ENCODE results near the gene SOCS1. TPM values are rescaled to one million over a fixed set of nuclear protein-coding genes. Genes with fewer than 3 reads are reported as not detected.
A peak's percentile ranks its signal among the peaks of the same experiment; 100 is the strongest.

Gene SOCS1
- total and polyA plus RNA-seq, 3 experiments from 2014 or later = 17.1 to 144 (median 128) TPM

DNA sequence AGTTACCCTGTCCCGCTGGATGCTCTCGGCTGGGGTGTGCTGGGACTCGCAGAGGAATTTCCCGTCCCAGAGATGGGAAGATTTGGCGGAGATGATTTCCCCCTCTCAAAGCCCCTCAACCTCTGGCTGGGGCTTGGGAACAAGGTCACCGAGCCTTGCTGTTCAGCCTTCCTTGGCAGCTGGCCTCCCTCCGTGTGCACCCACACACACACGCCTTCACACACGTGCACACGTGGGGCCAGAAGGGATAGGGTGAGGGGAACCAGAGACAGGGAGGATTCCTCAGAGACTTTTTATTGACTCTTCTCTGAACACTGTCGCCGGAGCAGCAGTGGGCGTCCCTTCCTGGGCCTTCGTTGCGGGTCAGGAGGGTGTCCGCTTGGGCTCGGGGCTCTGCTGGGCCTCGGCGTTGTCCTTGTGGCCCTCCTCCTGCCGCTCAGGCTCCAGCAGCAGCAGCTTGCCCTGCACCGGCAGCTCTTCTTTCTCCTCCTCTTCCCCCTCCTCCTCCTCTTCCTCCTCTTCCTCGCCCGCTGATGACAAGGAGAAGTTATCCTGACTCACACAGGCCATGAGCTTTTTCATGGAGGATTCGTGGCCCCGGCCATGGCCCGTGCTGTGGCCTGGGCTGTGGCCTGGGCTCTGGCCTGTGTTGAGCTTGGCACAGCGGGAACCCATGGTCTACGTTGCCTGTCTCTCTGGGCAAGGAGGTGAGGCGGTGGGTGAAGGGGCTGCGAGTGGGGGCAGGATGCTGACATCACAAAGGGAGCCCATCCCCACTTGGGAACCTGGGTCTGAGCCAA is 17.1 kb upstream of the SOCS1 start, which contains the start of gene PRM3:
TSS of gene PRM3 (minus strand) at position 709 of the 800 bp plus-strand sequence. CDS start at position 675, 34 bp downstream.
- H3K4me1 Mint-ChIP-seq = no peaks in the 10 kb centered on the region
- POLR2A ChIA-PET = no interaction called here
- Histone ChIP-seq H3K27ac (ENCODE audit: low read depth, low read length) (no peak within 1 kb of the TSS), H3K9me3 (ENCODE audit: low read length) (no peaks in the 10 kb centered on the region), H3K4me3 (ENCODE audit: low read length) (no peak within 1 kb of the TSS), H3K4me1 (ENCODE audit: insufficient read depth, low read length) (no peaks in the 10 kb centered on the region), H3K36me3 (ENCODE audit: insufficient read depth, low read length) (no peaks in the 10 kb centered on the region), H3K27me3 (ENCODE audit: insufficient read depth, low read length, poor library complexity, severe bottlenecking) (no peaks in the 10 kb centered on the region)
- DNase-seq = no peak
- H3K4me3 Mint-ChIP-seq = no peak within 1 kb of the TSS
- H3K9me3 Mint-ChIP-seq = no peaks in the 10 kb centered on the region
- peak within 1 kb of the TSS in 1 of 8 donors; percentile 29 for H3K27ac Mint-ChIP-seq
- H3K27me3 Mint-ChIP-seq = peaks cover 5 to 6% of the 10 kb centered on the region in 2 donors
- CTCF ChIA-PET = interaction anchor here (1.1 to 1.6 kb wide), 4 partner anchors 11 to 309 kb away, joined by 3 to 6 read pairs (median 4); partner anchors contain the start of gene SOCS1
- H3K36me3 Mint-ChIP-seq = no peaks in the 10 kb centered on the region

DNA sequence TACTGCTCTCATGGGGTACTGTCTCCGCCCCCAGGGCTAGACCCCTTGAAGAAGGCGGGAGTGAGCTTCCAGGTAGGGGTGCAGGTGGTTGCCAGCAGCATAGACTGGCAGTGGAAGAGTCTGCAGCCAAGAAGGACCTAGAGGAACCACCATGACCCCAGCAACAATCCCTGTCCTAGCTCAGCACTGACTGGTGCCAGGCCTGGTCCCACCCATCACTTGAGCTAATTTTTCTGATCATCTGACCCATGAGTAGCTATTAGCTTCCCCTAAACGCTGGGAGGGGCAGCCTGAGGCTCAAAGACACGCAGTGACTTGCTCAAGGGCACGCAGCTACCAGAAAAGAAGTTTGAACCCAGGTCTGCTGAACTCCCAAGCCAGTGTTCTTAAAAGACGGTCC is 16.5 kb upstream of the SOCS1 start:
- H3K4me1 ChIP-seq (ENCODE audit: insufficient read depth, low read length) = no peaks in the 10 kb centered on the region
- no peaks in the 10 kb centered on the region for H3K9me3 Mint-ChIP-seq
- H3K4me3 Mint-ChIP-seq = no peak overlapping the region
- ChIA-PET POLR2A (no interaction called here), CTCF (interaction anchor here (1.4 to 1.6 kb wide), 2 partner anchors 10 to 308 kb away, joined by 3 to 6 read pairs; no protein-coding TSS in a partner anchor)
- H3K27me3 ChIP-seq (ENCODE audit: insufficient read depth, low read length, poor library complexity, severe bottlenecking) = no peaks in the 10 kb centered on the region
- no peaks in the 10 kb centered on the region for H3K36me3 Mint-ChIP-seq
- no peak overlapping the region for H3K27ac Mint-ChIP-seq
- no peak for DNase-seq
- peaks cover 4 to 5% of the 10 kb centered on the region in 2 donors for H3K27me3 Mint-ChIP-seq
- no peaks in the 10 kb centered on the region for H3K9me3 ChIP-seq (ENCODE audit: low read length)
- H3K4me1 Mint-ChIP-seq = no peaks in the 10 kb centered on the region
- H3K4me3 ChIP-seq (ENCODE audit: low read length) = no peak overlapping the region
- H3K36me3 ChIP-seq (ENCODE audit: insufficient read depth, low read length) = no peaks in the 10 kb centered on the region
- no peak overlapping the region for H3K27ac ChIP-seq (ENCODE audit: low read depth, low read length)

DNA sequence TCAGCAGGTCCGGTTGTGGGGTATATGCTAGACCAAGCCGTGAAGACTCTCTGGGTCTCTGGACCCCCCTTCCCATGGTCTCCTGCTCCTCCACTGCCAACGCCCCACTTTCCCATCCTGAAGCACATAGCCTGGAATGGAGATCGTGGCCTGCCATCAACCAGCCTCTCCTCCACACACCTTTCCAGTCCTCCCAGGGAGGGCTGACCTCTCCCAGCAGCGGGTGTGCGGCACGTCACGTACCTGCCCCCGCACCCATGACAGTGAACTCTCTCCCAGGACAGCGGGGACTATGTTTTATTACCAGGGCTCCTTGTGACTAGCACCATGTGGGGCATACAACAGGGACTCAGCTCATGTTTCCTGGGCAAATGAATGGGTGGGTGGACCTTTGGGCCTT is 15.6 kb upstream of the SOCS1 start:
- no peaks in the 10 kb centered on the region for H3K27me3 ChIP-seq (ENCODE audit: insufficient read depth, low read length, poor library complexity, severe bottlenecking)
- H3K4me3 ChIP-seq (ENCODE audit: low read length) = no peak overlapping the region
- H3K9me3 Mint-ChIP-seq = no peaks in the 10 kb centered on the region
- no peak overlapping the region for H3K27ac Mint-ChIP-seq
- H3K9me3 ChIP-seq (ENCODE audit: low read length) = no peaks in the 10 kb centered on the region
- CTCF ChIA-PET = interaction anchor here (1.4 to 1.6 kb wide), 2 partner anchors 9 to 308 kb away, joined by 3 to 6 read pairs; no protein-coding TSS in a partner anchor
- H3K36me3 ChIP-seq (ENCODE audit: insufficient read depth, low read length) = no peaks in the 10 kb centered on the region
- H3K36me3 Mint-ChIP-seq = no peaks in the 10 kb centered on the region
- no peaks in the 10 kb centered on the region for H3K4me1 Mint-ChIP-seq
- H3K27me3 Mint-ChIP-seq = peaks cover 4 to 5% of the 10 kb centered on the region in 2 donors
- POLR2A ChIA-PET = no interaction called here
- DNase-seq = no peak
- H3K27ac ChIP-seq (ENCODE audit: low read depth, low read length) = no peak overlapping the region
- H3K4me1 ChIP-seq (ENCODE audit: insufficient read depth, low read length) = no peaks in the 10 kb centered on the region
- H3K4me3 Mint-ChIP-seq = no peak overlapping the region

DNA sequence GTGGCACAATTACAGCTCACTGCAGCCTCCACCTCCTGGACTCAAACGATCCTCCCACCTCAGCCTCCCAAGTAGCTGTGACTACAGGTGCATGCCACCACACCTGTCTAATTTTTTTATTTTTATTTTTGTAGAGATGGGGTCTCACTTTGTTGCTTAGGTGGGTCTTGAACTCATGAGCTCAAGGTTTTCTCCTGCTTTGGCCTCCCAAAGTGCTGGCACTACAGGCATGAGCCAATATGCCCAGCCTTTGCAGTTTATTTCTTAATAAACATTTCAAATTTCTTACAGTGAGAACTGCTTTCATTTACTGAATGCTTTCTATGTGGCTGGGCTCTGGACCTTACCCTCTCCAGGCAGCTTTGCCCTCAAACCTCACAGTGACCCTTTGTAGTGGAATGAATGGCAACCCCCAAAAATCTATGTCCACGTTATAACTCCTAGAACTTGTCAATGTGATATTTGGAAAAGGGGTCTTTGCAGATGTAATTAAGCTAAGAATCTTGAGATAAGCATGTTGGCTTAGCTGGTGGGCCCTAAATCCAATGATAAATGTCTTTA is 14.7 kb upstream of the SOCS1 start:
- no peaks in the 10 kb centered on the region for H3K4me1 ChIP-seq (ENCODE audit: insufficient read depth, low read length)
- H3K27ac Mint-ChIP-seq = no peak overlapping the region
- H3K36me3 Mint-ChIP-seq = no peaks in the 10 kb centered on the region
- peaks cover 5 to 6% of the 10 kb centered on the region in 2 donors for H3K27me3 Mint-ChIP-seq
- H3K4me1 Mint-ChIP-seq = no peaks in the 10 kb centered on the region
- no peak overlapping the region for H3K27ac ChIP-seq (ENCODE audit: low read depth, low read length)
- ChIA-PET POLR2A (no interaction called here), CTCF (interaction anchor here (1.6 kb wide), 1 partner anchor 126 kb away, joined by 3 read pairs; no protein-coding TSS in a partner anchor)
- no peaks in the 10 kb centered on the region for H3K9me3 Mint-ChIP-seq
- H3K36me3 ChIP-seq (ENCODE audit: insufficient read depth, low read length) = no peaks in the 10 kb centered on the region
- H3K9me3 ChIP-seq (ENCODE audit: low read length) = no peaks in the 10 kb centered on the region
- H3K4me3 Mint-ChIP-seq = no peak overlapping the region
- no peak overlapping the region for H3K4me3 ChIP-seq (ENCODE audit: low read length)
- no peaks in the 10 kb centered on the region for H3K27me3 ChIP-seq (ENCODE audit: insufficient read depth, low read length, poor library complexity, severe bottlenecking)
- DNase-seq = no peak

DNA sequence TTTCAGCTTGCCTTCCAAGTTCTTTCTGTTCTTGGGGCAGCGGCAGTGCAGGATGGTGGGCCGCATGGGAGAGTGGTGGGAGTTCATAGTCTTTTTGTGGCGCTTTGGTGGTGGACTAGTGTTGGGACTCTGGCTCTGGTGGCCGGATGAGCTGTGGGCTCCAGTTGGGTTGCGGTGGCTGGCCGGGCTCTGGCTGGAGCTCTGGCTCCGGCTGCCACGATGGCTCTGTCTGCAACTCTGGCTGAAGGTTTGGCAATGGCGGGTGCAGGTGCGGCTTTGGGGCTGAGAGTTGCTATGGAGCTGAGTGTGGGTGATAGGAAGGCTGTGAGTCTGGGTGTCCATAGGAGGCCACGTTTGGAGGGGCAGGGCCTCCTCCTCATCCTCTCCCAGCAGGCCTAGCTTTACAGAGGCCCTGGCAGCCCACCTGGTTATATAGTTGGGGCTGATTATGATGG is 12.9 kb upstream of the SOCS1 start, which contains the start of gene TNP2:
TSS of gene TNP2 (minus strand) at position 405 of the 455 bp plus-strand sequence. CDS start at position 342, 63 bp downstream.
- Histone ChIP-seq H3K36me3 (ENCODE audit: insufficient read depth, low read length) (no peaks in the 10 kb centered on the region), H3K27ac (ENCODE audit: low read depth, low read length) (no peak within 1 kb of the TSS), H3K4me3 (ENCODE audit: low read length) (no peak within 1 kb of the TSS), H3K27me3 (ENCODE audit: insufficient read depth, low read length, poor library complexity, severe bottlenecking) (no peaks in the 10 kb centered on the region), H3K9me3 (ENCODE audit: low read length) (no peaks in the 10 kb centered on the region), H3K4me1 (ENCODE audit: insufficient read depth, low read length) (peaks cover 10% of the 10 kb centered on the region)
- ChIA-PET POLR2A (no interaction called here), CTCF (interaction anchor here (1.1 to 7.1 kb wide), 2 partner anchors 11 to 13 kb away, joined by 3 to 44 read pairs; partner anchors contain the start of gene SOCS1)
- Mint-ChIP-seq H3K36me3 (no peaks in the 10 kb centered on the region), H3K9me3 (no peaks in the 10 kb centered on the region), H3K4me1 (peaks cover 4 to 8% (median 8%) of the 10 kb centered on the region in 3 donors), H3K27ac (no peak within 1 kb of the TSS), H3K4me3 (no peak within 1 kb of the TSS), H3K27me3 (peaks cover 0 to 6% of the 10 kb centered on the region in 2 donors)
- no peak for DNase-seq

DNA sequence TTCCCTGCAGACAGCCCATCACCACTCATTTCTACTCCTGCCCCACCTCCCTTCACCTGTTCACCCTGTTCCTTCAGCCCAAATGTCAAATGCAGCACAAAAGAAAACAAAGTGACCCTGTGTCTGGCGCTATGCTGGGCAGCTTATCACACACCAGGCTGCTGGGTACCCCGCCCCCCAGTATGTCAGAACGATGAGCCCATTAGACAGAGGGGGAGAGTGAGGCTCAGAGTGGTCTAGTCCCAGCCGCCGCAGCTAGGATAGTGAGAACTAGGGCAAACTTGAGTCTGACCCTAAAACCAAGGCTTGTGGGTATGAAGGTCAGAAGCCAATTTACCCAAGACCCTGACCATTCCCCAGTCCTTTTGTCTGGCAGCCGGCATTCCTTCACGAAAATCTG is 9.1 kb upstream of the SOCS1 start:
- H3K4me3 Mint-ChIP-seq = no peak overlapping the region
- no peaks in the 10 kb centered on the region for H3K36me3 Mint-ChIP-seq
- POLR2A ChIA-PET = no interaction called here
- H3K9me3 Mint-ChIP-seq = no peaks in the 10 kb centered on the region
- H3K4me3 ChIP-seq (ENCODE audit: low read length) = no peak overlapping the region
- no peaks in the 10 kb centered on the region for H3K36me3 ChIP-seq (ENCODE audit: insufficient read depth, low read length)
- no peak overlapping the region for H3K27ac Mint-ChIP-seq
- no peak overlapping the region for H3K27ac ChIP-seq (ENCODE audit: low read depth, low read length)
- H3K27me3 Mint-ChIP-seq = peaks cover 0 to 4% of the 10 kb centered on the region in 2 donors
- H3K27me3 ChIP-seq (ENCODE audit: insufficient read depth, low read length, poor library complexity, severe bottlenecking) = no peaks in the 10 kb centered on the region
- no peak for DNase-seq
- peaks cover 23% of the 10 kb centered on the region for H3K4me1 ChIP-seq (ENCODE audit: insufficient read depth, low read length)
- CTCF ChIA-PET = interaction anchor here (7.1 kb wide), 1 partner anchor 9 kb away, joined by 44 read pairs; the partner anchor contains the start of gene SOCS1
- no peaks in the 10 kb centered on the region for H3K9me3 ChIP-seq (ENCODE audit: low read length)
- peaks cover 14 to 25% (median 22%) of the 10 kb centered on the region in 3 donors for H3K4me1 Mint-ChIP-seq

DNA sequence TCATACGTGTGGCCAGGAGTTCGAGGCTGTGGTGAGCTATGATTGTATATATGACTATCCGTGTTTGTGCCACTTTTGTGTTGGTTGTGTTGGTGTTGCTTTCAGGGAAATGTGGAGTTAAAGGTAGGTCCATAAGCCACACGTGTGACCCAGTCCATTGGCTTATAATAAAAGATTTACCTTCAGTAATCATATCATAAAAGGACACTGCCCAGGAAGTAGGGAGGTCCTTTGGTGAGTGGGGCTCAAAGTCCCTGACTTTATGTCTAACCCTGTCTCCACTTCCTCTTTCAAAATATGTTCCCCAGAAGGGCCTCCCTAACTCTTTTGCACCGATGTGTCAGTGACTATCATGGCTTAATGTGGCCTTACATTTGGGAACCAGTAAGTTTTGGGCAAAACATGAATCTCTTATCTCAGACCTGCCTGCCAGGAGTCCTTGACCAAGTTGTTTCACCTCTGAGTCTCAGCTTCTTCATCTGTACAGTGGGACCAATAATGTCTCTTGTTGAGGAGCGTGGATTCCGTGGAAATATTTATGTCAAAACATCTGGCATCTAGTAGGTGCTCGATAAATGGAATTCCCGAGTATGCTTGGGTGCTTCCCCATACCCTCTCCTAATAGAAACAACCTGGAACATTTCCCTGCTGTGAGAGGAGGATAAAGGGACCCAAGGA is 8.3 kb upstream of the SOCS1 start:
- Histone ChIP-seq H3K4me1 (ENCODE audit: insufficient read depth, low read length) (peaks cover 23% of the 10 kb centered on the region), H3K27ac (ENCODE audit: low read depth, low read length) (no peak overlapping the region), H3K27me3 (ENCODE audit: insufficient read depth, low read length, poor library complexity, severe bottlenecking) (no peaks in the 10 kb centered on the region), H3K4me3 (ENCODE audit: low read length) (no peak overlapping the region), H3K9me3 (ENCODE audit: low read length) (no peaks in the 10 kb centered on the region), H3K36me3 (ENCODE audit: insufficient read depth, low read length) (no peaks in the 10 kb centered on the region)
- ChIA-PET POLR2A (interaction anchor here (0.6 kb wide), 1 partner anchor 391 kb away, joined by 4 read pairs; no protein-coding TSS in a partner anchor), CTCF (interaction anchor here (2.6 to 7.1 kb wide), 2 partner anchors 8 to 293 kb away, joined by 9 to 44 read pairs; partner anchors contain the start of gene SOCS1)
- Mint-ChIP-seq H3K4me3 (peak overlapping the region in 2 of 7 donors; percentile 33 to 58), H3K36me3 (no peaks in the 10 kb centered on the region), H3K27ac (peak overlapping the region in 6 of 8 donors; percentile 46 to 87 (median 81)), H3K4me1 (peaks cover 16 to 33% (median 25%) of the 10 kb centered on the region in 3 donors), H3K27me3 (peaks cover 0 to 4% of the 10 kb centered on the region in 2 donors), H3K9me3 (no peaks in the 10 kb centered on the region)
- DNase-seq = no peak

Measured in CD8-positive, alpha-beta memory T cell (primary cell).